C4-2B (cell line): Measurements from ENCODE around the gene NAP1L4.

Experiments
- H3K27ac ChIP-seq: fragments of 450-650 bp; 2 replicates; pipeline ENCODE4 v1.5.1; 2017
- CTCF ChIP-seq: fragments of 450-650 bp; conservative IDR thresholded peaks from 2 replicates; pipeline ENCODE4 v1.5.1; 2017; ENCODE audit warnings: mild to moderate bottlenecking
- ZFX ChIP-seq: fragments of 450-650 bp; IDR thresholded peaks from 2 replicates; pipeline ENCODE4 v1.6.1; 2017

NAP1L4 gene

DNA sequence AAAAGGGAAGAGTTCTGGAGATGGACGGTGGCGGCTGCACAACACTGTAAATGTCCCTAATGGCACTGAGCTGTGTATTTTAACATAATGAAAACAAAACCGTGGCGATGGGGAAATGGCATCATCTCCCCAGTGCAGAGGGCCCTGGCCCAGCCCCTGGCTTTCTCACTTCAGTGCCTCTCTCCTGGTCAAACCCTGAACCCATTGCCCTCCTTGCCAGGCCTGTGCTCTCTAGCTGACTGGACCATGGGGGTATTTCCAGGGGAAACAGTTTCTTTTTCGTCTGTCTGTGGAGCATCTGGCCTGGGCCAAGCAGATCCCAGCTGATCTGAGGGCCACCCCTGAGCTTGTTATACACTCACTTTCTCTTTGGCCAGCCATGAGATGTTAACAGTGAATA is 17.4 kb upstream of the NAP1L4 start:
- H3K27ac ChIP-seq = no peak overlapping the region
- TF ChIP-seq CTCF (no peak), ZFX (no peak)

- H3K27ac ChIP-seq = no peak overlapping the region
- TF ChIP-seq ZFX = no peak
- TF ChIP-seq CTCF = no peak
Observed at GRCh38 chr11:3008746-3009336, 16.7 kb upstream of the NAP1L4 start.

- TF ChIP-seq ZFX (no peak), CTCF (no peak)
- H3K27ac ChIP-seq = no peak overlapping the region
Observed at GRCh38 chr11:3007404-3008010, 15.4 kb upstream of the NAP1L4 start.

DNA sequence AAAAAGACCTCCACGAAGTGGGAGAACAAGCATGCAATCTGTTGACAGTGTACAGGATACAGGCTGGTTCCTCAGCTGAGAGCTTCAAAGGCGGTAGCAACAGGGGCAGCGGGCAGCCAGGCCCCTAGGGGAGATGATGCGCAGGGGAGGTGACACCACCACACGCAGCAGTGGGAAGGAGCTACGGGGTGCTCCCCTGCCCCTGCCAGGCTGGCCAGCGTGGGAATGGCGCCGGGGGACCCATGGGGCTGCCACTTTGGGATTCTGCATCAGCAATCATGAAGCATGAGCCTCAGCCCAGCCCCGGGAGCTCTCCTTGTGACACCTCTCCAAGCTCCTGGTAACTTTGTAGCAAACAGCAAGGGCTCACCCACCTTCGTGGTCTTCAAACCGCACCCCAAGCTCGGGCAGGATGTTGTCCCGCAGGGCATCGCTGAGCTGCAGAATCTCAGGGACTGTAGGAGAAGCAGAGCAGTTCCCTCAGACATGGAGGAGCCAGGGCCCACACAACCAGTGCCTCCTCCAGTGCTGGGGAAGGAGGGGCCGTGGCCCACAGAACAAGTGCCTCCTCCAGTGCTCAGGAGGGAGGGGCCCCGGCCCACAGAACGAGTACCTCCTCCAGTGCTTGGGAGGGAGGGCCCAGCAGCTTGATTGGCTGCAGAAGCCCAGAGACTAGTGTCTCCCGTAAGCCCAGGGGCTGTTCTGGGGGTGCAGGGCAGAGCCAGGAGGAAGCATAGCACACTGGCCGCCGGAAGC is 14.6 kb upstream of the NAP1L4 start:
- H3K27ac ChIP-seq = no peak overlapping the region
- no peak for TF ChIP-seq ZFX

DNA sequence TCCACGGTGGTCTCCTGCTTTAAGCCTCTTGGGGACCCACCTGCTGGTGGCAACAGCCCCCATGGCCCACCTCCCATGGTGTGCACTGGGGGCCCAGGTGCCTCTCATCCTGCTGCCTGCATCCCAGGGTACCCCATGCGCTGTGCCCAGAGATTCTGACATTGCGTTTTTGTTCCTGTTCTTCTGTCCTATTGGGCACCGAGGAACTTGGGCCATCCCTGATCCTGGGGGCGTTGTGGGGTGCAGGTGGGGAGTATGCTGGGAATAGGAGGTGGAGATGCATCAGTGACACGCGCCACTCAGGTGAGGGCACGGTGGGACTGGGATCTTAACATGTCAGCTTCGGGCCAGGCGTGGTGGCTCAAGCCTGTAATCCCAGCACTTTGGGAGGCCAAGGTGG is 12.4 kb upstream of the NAP1L4 start:
- no peak for TF ChIP-seq CTCF
- TF ChIP-seq ZFX = no peak
- H3K27ac ChIP-seq = no peak overlapping the region

- no peak overlapping the region for H3K27ac ChIP-seq
Observed at GRCh38 chr11:3003396-3004231, 11.5 kb upstream of the NAP1L4 start.

More at GRCh38 chr11:3003396-3004231, 11.5 kb upstream of the NAP1L4 start:
- TF ChIP-seq CTCF (no peak), ZFX (no peak)
